ENCODE results near the gene MTUS2.
"Not testable (repeated sequence)": the region's sequence is repeated elsewhere in the genome, so short reads cannot be mapped to it uniquely, and the experiment has no call there.

MTUS2 gene

GRCh38 chr13:29171244-29171643 lies 351.1 kb downstream of the MTUS2 start:
- DNase-seq, result no peak

DNA sequence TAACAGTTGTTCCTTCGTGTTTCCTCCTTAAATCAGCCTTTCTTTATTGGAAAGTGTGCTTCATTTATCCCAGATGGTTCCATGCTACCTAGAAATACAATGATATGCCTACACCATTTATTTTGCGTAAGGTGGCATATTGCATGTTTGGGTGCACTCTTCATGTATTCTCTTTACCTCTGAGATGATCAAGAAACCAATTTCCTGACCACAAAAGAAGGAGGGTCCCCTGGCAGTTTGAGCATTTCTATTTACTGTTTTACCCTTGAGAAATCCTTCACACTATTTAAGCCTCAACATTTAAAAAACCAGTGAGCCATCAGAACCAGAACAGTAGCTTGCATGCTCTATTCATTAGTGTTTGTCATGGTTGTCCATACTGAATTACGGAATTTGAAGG lies 354.0 kb downstream of the MTUS2 start:
- no peak for DNase-seq

GRCh38 chr13:29175250-29175873 lies 355.2 kb downstream of the MTUS2 start:
- DNase-seq, result no peak

DNA sequence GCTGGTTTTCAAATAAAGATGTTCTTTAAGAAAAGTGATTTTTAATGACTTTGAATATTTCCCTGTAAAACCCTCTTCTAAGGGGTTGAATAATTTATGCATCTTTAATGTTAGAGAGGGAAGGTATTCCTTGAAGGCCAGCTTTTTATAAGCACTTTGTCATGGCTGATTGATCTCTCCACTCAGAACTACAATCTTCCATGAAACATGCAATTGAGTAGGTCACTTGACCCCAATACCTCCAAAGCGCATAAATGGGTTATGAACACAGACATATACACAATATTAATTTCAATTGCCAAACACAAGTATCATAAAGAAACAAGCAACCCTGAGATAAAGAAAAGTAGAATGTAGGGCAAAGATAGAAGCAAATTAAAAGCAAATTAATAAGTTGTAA lies 359.9 kb downstream of the MTUS2 start:
- no peak for DNase-seq

GRCh38 chr13:29182216-29182615 lies 362.1 kb downstream of the MTUS2 start:
- no peak for DNase-seq

DNA sequence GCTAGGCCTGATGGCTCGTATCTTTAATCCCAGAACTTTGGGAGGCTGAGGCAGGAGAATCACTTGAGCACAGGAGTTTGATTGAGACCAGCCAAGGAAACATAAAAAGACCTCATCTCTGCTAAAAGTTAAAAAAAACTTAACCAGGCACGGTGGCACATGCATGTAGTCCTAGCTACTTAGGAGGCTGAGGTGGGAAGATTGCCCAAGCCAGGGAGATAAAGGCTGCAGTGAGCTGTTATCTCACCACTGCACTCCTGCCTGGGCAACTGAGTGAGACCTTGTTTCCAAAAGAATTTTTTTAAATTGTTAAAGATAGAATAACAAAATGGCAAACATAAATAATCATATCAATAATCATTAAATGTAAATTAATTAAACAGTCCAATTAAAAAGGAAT lies 365.8 kb downstream of the MTUS2 start:
- DNase-seq, result no peak

- no peak for DNase-seq
Observed at GRCh38 chr13:29187584-29187983, 367.4 kb downstream of the MTUS2 start.

DNA sequence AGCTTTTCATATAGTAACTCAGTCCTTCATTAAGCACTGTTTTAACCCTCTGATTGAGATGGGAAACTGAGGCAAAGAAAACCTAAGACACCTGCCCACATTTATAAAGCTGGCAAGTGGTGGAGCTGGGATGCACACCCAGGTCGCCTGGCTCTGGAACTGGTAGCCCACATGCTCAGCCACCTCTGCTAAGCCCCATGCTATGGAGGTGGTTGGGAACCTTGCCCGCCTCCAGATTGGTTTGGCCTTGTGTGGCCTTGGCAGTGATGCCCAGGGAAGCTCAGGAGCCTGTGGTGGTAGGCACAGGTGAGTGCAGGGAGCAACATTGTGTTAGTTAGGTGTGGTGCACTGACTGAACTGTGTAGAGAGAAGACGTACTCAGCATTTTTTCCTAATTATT lies 370.2 kb downstream of the MTUS2 start:
- no peak for DNase-seq

GRCh38 chr13:29193083-29193482 lies 372.9 kb downstream of the MTUS2 start:
- no peak for DNase-seq

DNA sequence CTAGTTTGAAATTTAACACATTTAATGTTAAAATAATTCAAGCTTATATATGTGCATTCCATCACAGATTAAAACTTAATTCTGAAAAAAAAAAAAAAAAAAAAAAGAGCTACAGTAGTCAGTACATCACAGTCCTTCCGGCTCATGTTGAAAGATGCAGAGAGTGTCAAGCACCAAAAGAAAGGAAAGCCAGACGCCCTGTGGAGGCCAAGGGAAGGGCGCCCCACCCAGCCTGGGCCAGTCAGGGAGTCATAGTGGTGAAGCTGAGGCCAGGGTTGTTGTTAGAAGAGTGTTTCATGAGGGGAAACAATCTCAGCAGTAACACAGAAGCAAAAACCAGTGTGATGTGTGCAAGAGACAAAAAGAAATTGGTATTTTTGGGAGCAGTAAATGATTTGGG lies 375.3 kb downstream of the MTUS2 start:
- peak in 1 of 5 experiments; percentile 16 for DNase-seq

GRCh38 chr13:29196409-29197074 lies 376.4 kb downstream of the MTUS2 start:
- DNase-seq, result no peak

- DNase-seq, result not testable (repeated sequence)
Observed at GRCh38 chr13:29202753-29203152, 382.6 kb downstream of the MTUS2 start.

- no peak for DNase-seq
Observed at GRCh38 chr13:29204651-29205050, 384.5 kb downstream of the MTUS2 start.

GRCh38 chr13:29210676-29211075 lies 390.5 kb downstream of the MTUS2 start:
- no peak for DNase-seq

GRCh38 chr13:29211162-29211561 lies 391.0 kb downstream of the MTUS2 start:
- not testable (repeated sequence) for DNase-seq

DNA sequence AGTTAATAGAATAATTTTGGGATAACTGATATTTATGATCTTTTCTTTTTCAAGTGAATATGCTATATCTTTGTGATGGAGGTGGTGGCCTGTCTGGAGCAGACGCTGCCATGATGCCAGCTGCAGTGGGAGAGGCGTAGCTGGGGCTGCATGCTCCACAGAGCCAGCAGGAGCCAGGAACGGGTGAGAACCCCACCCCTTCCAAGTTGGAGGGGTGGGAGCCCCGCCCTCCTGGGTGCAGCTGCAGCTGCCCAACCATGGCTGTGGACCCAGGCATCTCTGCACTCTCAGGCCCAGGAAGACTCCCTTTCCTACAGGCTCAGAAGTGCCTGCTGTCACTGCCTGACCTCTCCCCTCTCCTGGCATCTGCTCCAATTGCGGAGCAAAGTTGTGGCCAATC lies 402.3 kb downstream of the MTUS2 start:
- DNase-seq, result no peak

DNA sequence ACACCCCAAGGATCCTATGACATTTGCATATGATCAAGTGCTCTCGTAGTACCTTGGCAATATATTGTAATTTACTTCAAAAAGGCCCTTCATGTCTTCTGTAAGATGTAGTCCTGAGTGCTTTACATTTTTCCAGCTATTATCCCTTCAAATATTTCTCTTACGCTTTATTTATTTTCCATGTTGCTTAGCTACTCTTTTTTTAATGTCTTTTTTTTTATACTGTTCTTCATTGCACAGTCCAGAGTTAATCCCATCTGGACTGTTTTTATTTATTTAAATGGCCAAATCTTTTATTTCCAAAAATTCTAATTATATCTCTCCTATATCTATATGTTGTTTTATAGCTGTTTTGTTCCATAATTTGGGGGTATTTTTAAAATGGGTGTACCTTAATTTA lies 404.1 kb downstream of the MTUS2 start:
- no peak for DNase-seq

DNA sequence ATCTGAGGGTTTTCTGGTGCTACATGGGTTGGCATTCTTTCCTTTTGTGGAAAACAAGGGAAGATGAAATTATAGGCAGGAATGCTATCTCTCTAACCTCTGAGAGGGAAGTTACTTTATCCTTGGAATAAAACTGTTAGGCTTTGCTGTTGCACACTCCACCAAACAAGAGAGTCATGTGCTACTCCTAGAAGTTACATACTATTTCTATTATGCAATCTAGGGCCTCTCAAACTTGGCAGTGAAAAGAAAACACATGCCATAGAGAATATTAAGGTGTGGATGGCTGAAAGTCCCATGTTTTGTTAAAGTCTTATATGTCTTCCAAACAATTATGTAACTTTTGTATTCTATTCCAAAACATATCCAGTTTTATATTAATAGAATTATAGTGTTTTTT lies 407.4 kb downstream of the MTUS2 start:
- DNase-seq, result no peak

DNA sequence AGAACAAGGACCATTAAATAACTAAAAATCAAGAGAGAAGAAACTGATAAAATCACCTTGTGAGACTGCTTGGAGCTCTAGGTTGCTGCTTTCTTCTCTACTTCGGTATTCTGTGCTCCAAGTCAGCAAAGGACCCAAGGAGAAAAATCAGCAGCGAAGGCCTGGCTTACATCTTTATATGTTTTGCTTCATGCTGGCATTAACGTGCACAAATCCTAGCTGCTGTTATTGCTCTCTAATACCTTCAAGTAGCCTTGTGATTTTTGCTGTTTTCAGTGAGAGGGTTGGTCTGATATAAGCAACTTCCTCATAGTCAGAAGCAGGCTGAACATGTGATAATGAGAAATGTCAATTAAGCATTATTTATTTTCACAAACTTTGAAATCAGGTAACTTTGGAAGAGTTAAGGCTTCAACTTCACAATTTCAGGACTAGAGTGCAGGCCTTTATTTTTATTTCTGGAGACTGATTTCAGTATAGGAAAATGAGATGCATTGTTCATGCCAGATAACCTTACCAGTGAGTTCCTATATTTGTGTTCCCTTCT lies 410.2 kb downstream of the MTUS2 start:
- no peak for DNase-seq

- no peak for DNase-seq
Observed at GRCh38 chr13:29239653-29240525, 419.8 kb downstream of the MTUS2 start.

DNA sequence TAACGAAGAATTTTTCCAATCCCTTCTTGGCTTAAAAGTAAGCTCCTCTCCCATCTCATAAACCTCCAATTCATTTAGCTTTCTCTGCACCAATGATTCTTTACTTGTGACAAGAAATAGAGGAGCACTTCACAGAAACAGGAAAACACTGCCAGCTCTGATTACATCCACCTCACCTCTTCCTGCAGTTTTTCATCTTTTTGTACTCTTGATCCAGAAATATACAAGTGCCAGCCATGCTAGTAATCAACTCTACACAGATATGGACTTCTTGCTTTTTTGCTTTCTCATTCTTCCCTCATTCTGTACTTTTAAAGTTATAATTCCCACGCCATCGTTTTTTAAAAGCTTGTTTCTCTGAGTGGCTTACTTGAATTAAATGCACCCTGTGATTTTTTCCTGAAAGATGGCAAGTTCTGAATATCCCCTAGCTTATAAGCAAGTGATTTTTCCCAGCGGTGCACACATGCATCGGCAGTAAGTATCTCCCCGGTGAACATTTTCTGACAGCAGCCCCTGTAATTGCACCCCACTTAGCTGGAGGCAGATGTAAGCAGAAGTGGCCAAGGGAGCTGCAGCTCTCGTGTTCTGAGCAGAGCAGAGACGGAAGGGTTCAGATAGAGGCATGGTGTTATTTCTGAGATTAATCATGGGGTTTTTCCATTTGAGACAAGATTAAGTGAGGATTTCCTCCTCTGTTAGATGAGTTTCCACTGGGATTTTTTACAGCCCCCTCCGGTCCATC lies 434.7 kb downstream of the MTUS2 start:
- DNase-seq, result no peak

DNA sequence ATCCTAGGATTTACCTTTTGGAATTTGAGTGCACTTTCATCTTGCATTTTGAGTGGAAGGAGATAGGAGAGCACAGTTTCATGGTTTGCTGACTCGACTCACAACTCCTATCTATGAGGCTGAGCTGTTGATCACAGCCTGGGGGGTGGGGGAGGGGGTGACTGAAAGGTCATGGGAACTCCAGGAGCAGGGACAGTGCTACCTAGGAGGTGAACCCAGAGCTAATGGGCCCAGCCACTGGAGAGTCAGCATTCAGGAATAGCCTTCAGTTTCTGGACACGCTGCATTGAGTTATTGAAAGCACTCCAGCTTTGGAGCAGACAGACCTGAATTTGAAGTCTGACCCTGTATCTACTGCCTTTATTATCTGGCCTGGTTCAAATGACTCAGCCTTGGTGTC lies 435.4 kb downstream of the MTUS2 start:
- no peak for DNase-seq

- DNase-seq, result peak in 1 of 5 experiments; percentile 14
Observed at GRCh38 chr13:29260684-29261083, 440.5 kb downstream of the MTUS2 start.
